Measurements from ENCODE around the gene DCPS. TPM values are rescaled to one million over a fixed set of nuclear protein-coding genes. Genes with fewer than 3 reads are reported as not detected.
A peak's percentile ranks its signal among the peaks of the same experiment; 100 is the strongest.
"Not testable (repeated sequence)": the region's sequence is repeated elsewhere in the genome, so short reads cannot be mapped to it uniquely, and the experiment has no call there.

DCPS gene
- total RNA-seq, 1 experiment from 2014 or later, result 34.8 TPM

DNA sequence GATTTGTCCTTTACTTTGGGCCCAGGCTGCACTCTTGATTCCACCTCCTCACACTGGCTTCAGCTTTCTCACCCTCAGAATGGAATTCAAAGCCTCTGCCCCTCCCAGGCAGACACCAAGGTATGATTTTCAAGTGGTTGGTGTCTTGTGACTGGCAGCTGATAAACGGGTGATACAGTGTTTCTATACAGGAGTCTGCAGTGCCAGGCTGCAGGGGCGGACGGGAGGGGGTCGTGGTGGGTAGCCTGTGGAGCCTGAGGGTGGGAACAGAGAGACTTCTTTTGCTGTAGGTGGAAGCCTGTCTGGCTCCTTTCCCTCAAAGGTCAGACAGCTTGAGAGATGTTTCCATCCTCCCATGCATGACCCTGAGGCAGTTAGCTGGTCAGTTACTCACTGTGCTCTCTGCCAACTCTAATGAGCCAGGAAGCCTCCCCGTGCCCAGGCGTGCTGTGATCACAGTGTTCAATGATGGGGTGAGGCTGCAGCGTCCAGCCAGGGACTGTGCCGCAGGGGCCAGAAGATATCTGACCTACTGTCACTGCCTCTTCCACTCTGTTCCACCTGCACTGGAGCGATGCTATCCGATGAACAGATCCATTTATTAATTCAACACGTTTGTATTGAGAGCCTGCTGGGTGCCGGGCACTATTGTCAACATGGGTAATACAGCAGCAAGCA is 69.7 kb downstream of the DCPS start:
- H3K9me3 ChIP-seq (ENCODE audit: control insufficient read depth, insufficient read depth, low read depth, low read length); intact Hi-C loops (cut with micrococcal nuclease; ENCODE audit: unreplicated experiment); in situ Hi-C loops (cut with HindIII; ENCODE audit: low pct_unique_long_range_greater_than_20kb, low sequenced_read_pairs); H3K27me3 ChIP-seq (ENCODE audit: control insufficient read depth, insufficient read depth, low read length); H3K4me3 ChIP-seq (ENCODE audit: low read depth in 2 of 2, low read length in 2 of 2); BruUV-seq (replicated peaks); CTCF ChIA-PET; DNase-seq (ENCODE audit: low read depth, low spot score); H3K36me3 ChIP-seq (ENCODE audit: control insufficient read depth, insufficient read depth, low read length): not testable (repeated sequence)
- POLR2A ChIA-PET, result interaction anchor here (0.6 to 0.7 kb wide), 3 partner anchors 10 to 51 kb away, joined by 3 to 11 read pairs (median 6); no protein-coding TSS in a partner anchor
- H3K27ac ChIP-seq (ENCODE audit: low read length), result peak overlapping the region; percentile 65
- peaks cover 19% of the 10 kb centered on the region for H3K4me1 ChIP-seq (ENCODE audit: control insufficient read depth, insufficient read depth, low read length)
- peak; percentile 82 for ATAC-seq

DNA sequence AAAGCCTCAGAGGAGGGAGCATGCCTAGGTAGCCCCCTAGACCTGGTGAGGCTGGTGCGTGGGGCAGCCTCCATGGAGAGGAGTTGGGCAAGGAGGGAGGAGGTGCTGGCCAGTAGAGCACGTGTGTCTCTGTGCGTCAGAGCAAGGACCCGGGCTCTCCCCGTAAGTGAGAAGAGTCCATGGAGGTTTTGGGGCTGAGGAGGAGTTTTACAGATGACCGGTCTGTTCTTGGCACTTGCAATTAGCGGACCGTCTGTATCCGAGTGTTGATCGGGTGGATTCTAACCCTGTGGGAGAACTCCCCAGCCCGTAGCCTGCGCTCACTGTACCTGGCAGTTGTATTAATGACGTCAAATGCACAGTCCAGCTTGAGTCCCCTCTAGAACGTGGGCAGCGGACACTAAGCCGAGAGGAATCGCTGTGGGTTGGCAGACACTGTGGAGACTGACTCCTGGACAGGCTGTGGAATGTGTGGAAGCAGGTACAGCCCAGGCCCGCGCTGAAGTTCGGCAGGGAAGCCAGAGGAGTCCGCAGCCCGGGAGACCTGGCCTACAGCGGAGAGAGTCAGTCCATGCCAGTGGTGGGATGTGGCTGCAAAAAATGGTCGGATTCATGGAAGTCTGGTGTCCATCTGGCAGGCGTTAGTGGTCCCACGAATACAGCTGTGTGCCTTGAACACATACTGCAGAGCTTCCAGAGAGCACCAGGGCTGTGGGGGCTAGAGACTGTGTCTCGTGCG is 70.9 kb downstream of the DCPS start:
- H3K36me3 ChIP-seq (ENCODE audit: control insufficient read depth, insufficient read depth, low read length); H3K27me3 ChIP-seq (ENCODE audit: control insufficient read depth, insufficient read depth, low read length); in situ Hi-C loops (cut with HindIII; ENCODE audit: low pct_unique_long_range_greater_than_20kb, low sequenced_read_pairs); H3K9me3 ChIP-seq (ENCODE audit: control insufficient read depth, insufficient read depth, low read depth, low read length); CTCF ChIA-PET; H3K4me3 ChIP-seq (ENCODE audit: low read depth in 2 of 2, low read length in 2 of 2); H3K27ac ChIP-seq (ENCODE audit: low read length); intact Hi-C loops (cut with micrococcal nuclease; ENCODE audit: unreplicated experiment); BruUV-seq (replicated peaks); DNase-seq (ENCODE audit: low read depth, low spot score): not testable (repeated sequence)
- ATAC-seq, result peak; percentile 15; the same call in 1 of the 2 replicates
- POLR2A ChIA-PET, result interaction anchor here (0.7 kb wide), 1 partner anchor 28 kb away, joined by 6 read pairs; no protein-coding TSS in a partner anchor
- H3K4me1 ChIP-seq (ENCODE audit: control insufficient read depth, insufficient read depth, low read length), result peaks cover 13% of the 10 kb centered on the region

DNA sequence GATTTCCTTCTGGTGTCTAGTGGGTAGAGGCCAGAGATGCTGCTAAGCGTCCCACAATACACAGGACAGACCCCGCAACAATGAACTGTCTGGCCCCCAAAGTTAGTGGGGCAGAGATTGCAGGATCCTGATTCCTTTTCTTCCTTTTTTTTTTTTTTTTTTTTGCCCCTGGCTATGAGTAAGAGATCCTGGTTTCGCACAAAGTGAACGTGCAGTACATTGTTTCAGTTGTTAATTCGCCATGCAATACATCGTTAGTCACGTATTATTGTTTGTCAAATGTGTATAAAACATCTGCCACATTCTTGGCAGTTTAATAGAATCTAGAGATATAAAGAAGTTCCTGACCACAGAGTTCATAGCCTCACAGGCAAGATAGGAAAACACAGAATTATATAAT is 71.9 kb downstream of the DCPS start:
- BruUV-seq (replicated peaks), result no TSS peak
- ChIA-PET CTCF (no interaction called here), POLR2A (no interaction called here)
- TF ChIP-seq TCF7L2 (IDR thresholded peaks at IDR 0.05; ENCODE audit: low read depth, low read length) (no peak), POLR2AphosphoS5 (IDR thresholded peaks at IDR 0.05; ENCODE audit: low read depth, low read length) (no peak)
- TF ChIP-seq, protein P1, sequence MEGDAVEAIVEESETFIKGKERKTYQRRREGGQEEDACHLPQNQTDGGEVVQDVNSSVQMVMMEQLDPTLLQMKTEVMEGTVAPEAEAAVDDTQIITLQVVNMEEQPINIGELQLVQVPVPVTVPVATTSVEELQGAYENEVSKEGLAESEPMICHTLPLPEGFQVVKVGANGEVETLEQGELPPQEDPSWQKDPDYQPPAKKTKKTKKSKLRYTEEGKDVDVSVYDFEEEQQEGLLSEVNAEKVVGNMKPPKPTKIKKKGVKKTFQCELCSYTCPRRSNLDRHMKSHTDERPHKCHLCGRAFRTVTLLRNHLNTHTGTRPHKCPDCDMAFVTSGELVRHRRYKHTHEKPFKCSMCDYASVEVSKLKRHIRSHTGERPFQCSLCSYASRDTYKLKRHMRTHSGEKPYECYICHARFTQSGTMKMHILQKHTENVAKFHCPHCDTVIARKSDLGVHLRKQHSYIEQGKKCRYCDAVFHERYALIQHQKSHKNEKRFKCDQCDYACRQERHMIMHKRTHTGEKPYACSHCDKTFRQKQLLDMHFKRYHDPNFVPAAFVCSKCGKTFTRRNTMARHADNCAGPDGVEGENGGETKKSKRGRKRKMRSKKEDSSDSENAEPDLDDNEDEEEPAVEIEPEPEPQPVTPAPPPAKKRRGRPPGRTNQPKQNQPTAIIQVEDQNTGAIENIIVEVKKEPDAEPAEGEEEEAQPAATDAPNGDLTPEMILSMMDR (IDR thresholded peaks at IDR 0.05), result no peak
- TF ChIP-seq, protein P2, sequence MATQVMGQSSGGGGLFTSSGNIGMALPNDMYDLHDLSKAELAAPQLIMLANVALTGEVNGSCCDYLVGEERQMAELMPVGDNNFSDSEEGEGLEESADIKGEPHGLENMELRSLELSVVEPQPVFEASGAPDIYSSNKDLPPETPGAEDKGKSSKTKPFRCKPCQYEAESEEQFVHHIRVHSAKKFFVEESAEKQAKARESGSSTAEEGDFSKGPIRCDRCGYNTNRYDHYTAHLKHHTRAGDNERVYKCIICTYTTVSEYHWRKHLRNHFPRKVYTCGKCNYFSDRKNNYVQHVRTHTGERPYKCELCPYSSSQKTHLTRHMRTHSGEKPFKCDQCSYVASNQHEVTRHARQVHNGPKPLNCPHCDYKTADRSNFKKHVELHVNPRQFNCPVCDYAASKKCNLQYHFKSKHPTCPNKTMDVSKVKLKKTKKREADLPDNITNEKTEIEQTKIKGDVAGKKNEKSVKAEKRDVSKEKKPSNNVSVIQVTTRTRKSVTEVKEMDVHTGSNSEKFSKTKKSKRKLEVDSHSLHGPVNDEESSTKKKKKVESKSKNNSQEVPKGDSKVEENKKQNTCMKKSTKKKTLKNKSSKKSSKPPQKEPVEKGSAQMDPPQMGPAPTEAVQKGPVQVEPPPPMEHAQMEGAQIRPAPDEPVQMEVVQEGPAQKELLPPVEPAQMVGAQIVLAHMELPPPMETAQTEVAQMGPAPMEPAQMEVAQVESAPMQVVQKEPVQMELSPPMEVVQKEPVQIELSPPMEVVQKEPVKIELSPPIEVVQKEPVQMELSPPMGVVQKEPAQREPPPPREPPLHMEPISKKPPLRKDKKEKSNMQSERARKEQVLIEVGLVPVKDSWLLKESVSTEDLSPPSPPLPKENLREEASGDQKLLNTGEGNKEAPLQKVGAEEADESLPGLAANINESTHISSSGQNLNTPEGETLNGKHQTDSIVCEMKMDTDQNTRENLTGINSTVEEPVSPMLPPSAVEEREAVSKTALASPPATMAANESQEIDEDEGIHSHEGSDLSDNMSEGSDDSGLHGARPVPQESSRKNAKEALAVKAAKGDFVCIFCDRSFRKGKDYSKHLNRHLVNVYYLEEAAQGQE (IDR thresholded peaks at IDR 0.05; ENCODE audit: insufficient read depth in 1 of 2, low read depth in 2 of 2, low read length in 1 of 2), result no peak
- Histone ChIP-seq H3K9me3 (ENCODE audit: control insufficient read depth, insufficient read depth, low read depth, low read length) (no peaks in the 10 kb centered on the region), H3K4me3 (ENCODE audit: low read depth in 2 of 2, low read length in 2 of 2) (no peak overlapping the region), H3K4me1 (ENCODE audit: control insufficient read depth, insufficient read depth, low read length) (peaks cover 13% of the 10 kb centered on the region), H3K36me3 (ENCODE audit: control insufficient read depth, insufficient read depth, low read length) (no peaks in the 10 kb centered on the region), H3K27me3 (ENCODE audit: control insufficient read depth, insufficient read depth, low read length) (no peaks in the 10 kb centered on the region), H3K27ac (ENCODE audit: low read length) (no peak overlapping the region)
- ATAC-seq (no peak), DNase-seq (ENCODE audit: low read depth, low spot score) (no peak)
- in situ Hi-C loops (cut with HindIII; ENCODE audit: low pct_unique_long_range_greater_than_20kb, low sequenced_read_pairs), result no loop called here
- intact Hi-C loops (cut with micrococcal nuclease; ENCODE audit: unreplicated experiment), result no loop called here
